Mucosa of stomach (tissue), 1 donor: ENCODE measurements around the gene AQP1.

Experiments used
- H3K27me3 ChIP-seq: one replicate; pipeline ENCODE4 v1.7.0; 2013; ENCODE audit warnings: mild to moderate bottlenecking, low read length; ENCODE audit not compliant: control insufficient read depth, insufficient read depth
- H3K36me3 ChIP-seq: one replicate; pipeline ENCODE4 v1.7.0; 2013; ENCODE audit warnings: low read length; ENCODE audit not compliant: control insufficient read depth, insufficient read depth
- H3K4me1 ChIP-seq: one replicate; pipeline ENCODE4 v1.7.0; 2013; ENCODE audit warnings: mild to moderate bottlenecking, low read length; ENCODE audit not compliant: control insufficient read depth, insufficient read depth
- H3K4me3 ChIP-seq: one replicate; pipeline ENCODE4 v1.7.0; 2013; ENCODE audit warnings: low read length
- H3K9ac ChIP-seq: one replicate; pipeline ENCODE4 v1.7.0; 2013; ENCODE audit warnings: mild to moderate bottlenecking, low read length, moderate library complexity
- H3K9me3 ChIP-seq: one replicate; pipeline ENCODE4 v1.7.0; 2013; ENCODE audit warnings: mild to moderate bottlenecking, low read length, moderate library complexity; ENCODE audit not compliant: control insufficient read depth
- donor health status: Pancreatic carcinoma.

Gene AQP1

DNA sequence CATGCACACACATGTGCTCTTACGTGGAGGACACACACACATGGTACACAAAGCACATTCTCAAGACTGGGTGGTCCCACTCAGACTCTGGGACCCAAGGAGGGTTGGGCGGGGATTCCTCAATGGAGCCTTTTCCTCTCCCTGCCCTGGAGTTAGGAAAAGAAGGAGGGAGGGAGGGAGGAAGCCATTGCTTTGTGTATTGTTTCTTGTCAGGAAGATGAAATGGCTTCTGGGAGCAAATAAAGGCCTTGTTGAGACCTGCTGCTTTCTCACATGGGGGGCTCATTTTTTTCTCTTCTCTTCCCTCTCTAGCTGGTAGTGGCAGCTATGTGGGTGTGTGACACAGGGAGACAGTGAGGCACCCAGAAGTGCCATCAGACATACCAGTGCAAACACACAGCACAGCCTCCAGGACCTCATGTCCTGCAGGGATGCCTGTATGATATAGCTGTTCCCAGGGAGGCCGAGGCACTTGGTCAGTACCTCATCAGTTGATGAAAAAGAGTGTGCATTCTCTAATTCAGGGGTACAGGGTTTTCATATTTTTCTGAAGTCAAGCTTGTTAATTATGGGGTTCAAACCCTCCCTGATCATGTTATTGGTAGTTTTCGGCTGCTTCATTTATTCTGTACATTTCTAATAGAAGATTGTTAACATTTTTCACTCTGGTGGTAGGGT, 5.7 kb downstream of the AQP1 start:
- Histone ChIP-seq H3K36me3 (no peaks in the 10 kb centered on the region), H3K27me3 (no peaks in the 10 kb centered on the region), H3K9me3 (no peaks in the 10 kb centered on the region), H3K4me3 (no peak overlapping the region), H3K9ac (no peak overlapping the region), H3K4me1 (peaks cover 20% of the 10 kb centered on the region)

- no peaks in the 10 kb centered on the region for H3K9me3 ChIP-seq
- H3K27me3 ChIP-seq, result no peaks in the 10 kb centered on the region
- H3K36me3 ChIP-seq, result no peaks in the 10 kb centered on the region
- no peak overlapping the region for H3K4me3 ChIP-seq
- peaks cover 20% of the 10 kb centered on the region for H3K4me1 ChIP-seq
- no peak overlapping the region for H3K9ac ChIP-seq
These were observed 7.0 kb downstream of the AQP1 start for GRCh38 chr7:30918676-30919075.

DNA sequence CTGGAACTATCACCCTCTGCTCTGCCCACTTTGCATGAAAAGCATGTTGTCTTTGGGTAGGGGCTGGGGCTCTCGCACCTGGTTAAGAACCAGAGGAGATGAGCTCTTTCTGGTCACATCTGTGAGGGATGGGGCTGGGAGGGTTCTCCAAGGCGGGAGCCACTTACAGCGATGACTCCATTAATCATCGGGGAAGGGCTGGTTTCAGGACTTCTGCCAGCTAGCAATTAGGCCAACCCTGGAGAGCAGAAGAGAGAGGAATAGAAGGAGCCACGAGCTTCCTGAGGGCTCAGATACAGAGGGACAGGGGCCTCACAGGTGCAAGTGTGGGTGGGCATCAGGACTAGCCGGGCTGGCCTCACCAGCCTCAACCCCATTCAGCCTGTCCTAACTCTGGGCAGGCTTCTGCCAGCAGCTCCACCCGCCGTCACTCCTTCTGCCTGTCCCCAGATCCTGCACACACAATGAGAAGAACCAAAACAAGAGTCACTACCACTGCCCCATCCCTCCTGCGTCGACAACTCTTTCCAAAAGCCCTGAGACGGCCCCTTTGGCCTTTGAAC, 8.4 kb downstream of the AQP1 start:
- Histone ChIP-seq H3K9ac (no peak overlapping the region), H3K4me1 (peaks cover 11% of the 10 kb centered on the region), H3K4me3 (no peak overlapping the region), H3K9me3 (no peaks in the 10 kb centered on the region), H3K36me3 (no peaks in the 10 kb centered on the region), H3K27me3 (no peaks in the 10 kb centered on the region)

DNA sequence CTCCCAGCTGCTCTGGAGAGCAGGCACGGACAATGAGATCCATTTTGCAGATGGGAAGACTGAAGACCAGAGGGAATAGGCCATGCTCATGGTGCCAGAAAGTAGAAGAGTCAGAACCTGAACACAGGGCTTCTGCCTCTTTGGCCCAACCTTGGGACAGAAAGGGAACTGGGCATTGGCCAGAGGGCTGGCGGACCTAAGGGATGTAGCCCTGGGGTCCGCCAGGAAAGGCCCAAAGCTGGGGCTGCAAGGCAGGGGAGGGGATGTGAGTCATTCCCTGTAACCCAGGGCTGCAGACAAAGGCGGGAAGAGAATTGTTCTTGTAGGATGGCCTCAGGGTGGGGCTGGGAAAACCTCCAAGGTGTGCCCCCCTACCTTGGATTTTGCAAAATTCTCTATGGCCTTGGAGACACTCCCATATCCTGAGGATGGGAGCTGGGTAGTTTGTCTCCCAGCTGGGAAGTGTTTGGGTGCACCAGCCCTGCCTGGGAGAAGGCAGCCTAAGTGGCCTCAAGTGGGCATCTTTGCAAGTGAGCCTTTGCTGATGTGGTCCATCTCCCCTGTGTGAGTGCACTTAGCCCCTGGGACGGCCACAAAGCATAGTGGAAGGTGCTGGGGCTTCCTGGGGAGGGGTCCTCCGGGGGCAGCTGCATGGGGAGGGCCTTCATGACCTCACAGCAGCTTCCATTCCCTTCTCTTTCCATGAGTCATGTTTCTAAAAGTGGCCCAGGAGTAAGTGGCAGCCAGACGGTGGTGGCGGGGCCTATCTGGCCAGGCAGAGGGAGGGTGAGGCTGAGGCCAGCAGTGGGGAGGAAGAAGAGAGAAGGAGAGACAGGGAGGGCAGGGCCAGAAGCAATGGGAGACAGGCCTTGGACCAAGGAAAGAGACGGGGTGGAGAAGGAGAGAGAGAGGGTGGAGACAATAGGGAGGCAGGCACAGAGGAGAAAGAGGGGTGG, 9.2 kb downstream of the AQP1 start:
- Histone ChIP-seq H3K9ac (no peak overlapping the region), H3K27me3 (no peaks in the 10 kb centered on the region), H3K4me3 (no peak overlapping the region), H3K4me1 (peaks cover 4% of the 10 kb centered on the region), H3K36me3 (no peaks in the 10 kb centered on the region), H3K9me3 (no peaks in the 10 kb centered on the region)

DNA sequence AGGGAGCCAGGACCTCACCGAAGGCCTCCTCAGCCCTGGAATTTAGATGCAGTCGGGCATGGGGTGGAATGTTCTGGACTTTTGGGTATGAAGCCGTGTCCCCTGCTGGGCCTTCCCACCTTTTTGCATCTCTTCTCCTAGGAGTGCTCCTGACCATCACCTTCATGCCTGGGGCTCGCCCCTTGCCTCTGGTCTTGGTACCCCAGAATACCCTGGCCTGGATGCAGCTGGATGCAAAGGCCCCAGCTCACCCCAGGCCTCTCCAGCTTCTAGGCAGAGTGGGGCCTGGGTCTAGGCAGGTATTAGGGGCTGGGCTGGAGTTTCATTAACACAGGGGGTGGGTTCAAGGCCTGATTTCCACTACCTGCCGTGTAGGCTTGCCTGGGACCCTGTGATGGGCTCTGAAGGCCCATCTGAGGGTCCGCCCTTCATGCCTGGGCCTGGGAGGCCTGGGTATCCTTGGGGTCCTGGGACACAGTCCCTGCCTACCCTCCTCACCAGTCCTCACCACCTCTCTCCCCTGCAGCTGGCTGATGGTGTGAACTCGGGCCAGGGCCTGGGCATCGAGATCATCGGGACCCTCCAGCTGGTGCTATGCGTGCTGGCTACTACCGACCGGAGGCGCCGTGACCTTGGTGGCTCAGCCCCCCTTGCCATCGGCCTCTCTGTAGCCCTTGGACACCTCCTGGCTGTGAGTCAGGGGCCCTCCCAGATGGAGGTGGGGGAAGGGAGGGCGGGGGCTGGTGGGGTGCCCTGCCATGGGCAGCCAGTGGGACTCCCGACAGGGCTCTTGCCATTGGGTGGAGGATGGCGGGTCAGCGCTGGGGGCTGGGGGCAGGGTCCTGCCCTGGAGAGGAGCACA, 10.1 kb downstream of the AQP1 start:
- Histone ChIP-seq H3K9ac (no peak overlapping the region), H3K4me3 (no peak overlapping the region), H3K4me1 (peaks cover 4% of the 10 kb centered on the region), H3K36me3 (no peaks in the 10 kb centered on the region), H3K9me3 (no peaks in the 10 kb centered on the region), H3K27me3 (no peaks in the 10 kb centered on the region)

- Histone ChIP-seq H3K4me1 (peaks cover 4% of the 10 kb centered on the region), H3K36me3 (no peaks in the 10 kb centered on the region), H3K27me3 (no peaks in the 10 kb centered on the region), H3K4me3 (no peak overlapping the region), H3K9me3 (peaks cover 4% of the 10 kb centered on the region), H3K9ac (no peak overlapping the region)
These were observed 10.9 kb downstream of the AQP1 start for GRCh38 chr7:30922596-30922995.

DNA sequence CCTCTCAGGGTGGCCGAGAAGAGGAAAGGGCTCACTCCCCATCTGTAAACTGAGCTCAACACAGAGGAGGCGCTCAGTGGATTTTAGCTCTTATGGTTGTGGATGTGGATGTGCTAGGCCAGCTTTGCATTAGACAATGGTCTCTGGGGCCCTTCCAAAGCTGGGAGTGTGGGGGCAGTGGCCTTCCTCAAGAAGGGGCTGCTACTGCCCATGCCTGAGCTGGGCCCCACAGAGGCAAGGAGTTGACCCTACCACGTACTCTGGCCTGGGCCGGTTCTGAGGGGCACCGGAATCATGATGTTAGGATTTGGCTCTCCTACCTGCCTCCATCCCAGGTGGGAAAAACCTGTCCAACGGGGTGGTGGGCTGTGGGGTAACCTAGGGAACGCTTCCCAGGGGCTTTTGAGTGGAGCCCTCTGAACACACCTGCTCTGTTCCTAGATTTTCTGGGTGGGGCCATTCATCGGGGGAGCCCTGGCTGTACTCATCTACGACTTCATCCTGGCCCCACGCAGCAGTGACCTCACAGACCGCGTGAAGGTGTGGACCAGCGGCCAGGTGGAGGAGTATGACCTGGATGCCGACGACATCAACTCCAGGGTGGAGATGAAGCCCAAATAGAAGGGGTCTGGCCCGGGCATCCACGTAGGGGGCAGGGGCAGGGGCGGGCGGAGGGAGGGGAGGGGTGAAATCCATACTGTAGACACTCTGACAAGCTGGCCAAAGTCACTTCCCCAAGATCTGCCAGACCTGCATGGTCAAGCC, 11.5 kb downstream of the AQP1 start:
- Histone ChIP-seq H3K27me3 (no peaks in the 10 kb centered on the region), H3K9me3 (peaks cover 4% of the 10 kb centered on the region), H3K4me1 (peaks cover 4% of the 10 kb centered on the region), H3K4me3 (no peak overlapping the region), H3K36me3 (no peaks in the 10 kb centered on the region), H3K9ac (no peak overlapping the region)

DNA sequence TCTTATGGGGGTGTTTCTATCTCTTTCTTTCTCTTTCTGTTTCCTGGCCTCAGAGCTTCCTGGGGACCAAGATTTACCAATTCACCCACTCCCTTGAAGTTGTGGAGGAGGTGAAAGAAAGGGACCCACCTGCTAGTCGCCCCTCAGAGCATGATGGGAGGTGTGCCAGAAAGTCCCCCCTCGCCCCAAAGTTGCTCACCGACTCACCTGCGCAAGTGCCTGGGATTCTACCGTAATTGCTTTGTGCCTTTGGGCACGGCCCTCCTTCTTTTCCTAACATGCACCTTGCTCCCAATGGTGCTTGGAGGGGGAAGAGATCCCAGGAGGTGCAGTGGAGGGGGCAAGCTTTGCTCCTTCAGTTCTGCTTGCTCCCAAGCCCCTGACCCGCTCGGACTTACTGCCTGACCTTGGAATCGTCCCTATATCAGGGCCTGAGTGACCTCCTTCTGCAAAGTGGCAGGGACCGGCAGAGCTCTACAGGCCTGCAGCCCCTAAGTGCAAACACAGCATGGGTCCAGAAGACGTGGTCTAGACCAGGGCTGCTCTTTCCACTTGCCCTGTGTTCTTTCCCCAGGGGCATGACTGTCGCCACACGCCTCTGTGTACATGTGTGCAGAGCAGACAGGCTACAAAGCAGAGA, 12.2 kb downstream of the AQP1 start:
- H3K36me3 ChIP-seq, result no peaks in the 10 kb centered on the region
- H3K4me1 ChIP-seq, result peaks cover 4% of the 10 kb centered on the region
- H3K9ac ChIP-seq, result no peak overlapping the region
- H3K9me3 ChIP-seq, result peaks cover 4% of the 10 kb centered on the region
- no peak overlapping the region for H3K4me3 ChIP-seq
- H3K27me3 ChIP-seq, result no peaks in the 10 kb centered on the region

DNA sequence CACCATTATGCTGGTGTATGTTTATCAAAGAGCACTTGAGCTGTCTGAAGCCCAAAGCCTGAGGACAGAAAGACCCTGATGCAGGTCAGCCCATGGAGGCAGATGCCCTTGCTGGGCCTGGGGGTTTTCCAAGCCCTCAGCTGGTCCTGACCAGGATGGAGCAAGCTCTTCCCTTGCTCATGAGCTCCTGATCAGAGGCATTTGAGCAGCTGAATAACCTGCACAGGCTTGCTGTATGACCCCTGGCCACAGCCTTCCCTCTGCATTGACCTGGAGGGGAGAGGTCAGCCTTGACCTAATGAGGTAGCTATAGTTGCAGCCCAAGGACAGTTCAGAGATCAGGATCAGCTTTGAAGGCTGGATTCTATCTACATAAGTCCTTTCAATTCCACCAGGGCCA, 13.0 kb downstream of the AQP1 start:
- no peaks in the 10 kb centered on the region for H3K36me3 ChIP-seq

DNA sequence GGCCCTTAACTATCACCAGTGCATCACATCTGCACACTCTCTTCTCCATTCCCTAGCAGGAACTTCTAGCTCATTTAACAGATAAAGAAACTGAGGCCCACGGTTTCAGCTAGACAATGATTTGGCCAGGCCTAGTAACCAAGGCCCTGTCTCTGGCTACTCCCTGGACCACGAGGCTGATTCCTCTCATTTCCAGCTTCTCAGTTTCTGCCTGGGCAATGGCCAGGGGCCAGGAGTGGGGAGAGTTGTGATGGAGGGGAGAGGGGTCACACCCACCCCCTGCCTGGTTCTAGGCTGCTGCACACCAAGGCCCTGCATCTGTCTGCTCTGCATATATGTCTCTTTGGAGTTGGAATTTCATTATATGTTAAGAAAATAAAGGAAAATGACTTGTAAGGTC, 13.5 kb downstream of the AQP1 start:
- Histone ChIP-seq H3K9ac (no peak overlapping the region), H3K4me3 (no peak overlapping the region), H3K4me1 (peaks cover 4% of the 10 kb centered on the region), H3K9me3 (peaks cover 4% of the 10 kb centered on the region), H3K27me3 (no peaks in the 10 kb centered on the region), H3K36me3 (no peaks in the 10 kb centered on the region)

More for the DNA sequence above, 13.0 kb downstream of the AQP1 start:
- Histone ChIP-seq H3K9me3 (peaks cover 4% of the 10 kb centered on the region), H3K4me3 (no peak overlapping the region), H3K4me1 (peaks cover 4% of the 10 kb centered on the region), H3K27me3 (no peaks in the 10 kb centered on the region), H3K9ac (no peak overlapping the region)

GRCh38 chr7:30925913-30926312, 14.3 kb downstream of the AQP1 start:
- Histone ChIP-seq H3K9ac (no peak overlapping the region), H3K9me3 (peaks cover 4% of the 10 kb centered on the region), H3K4me3 (no peak overlapping the region), H3K27me3 (no peaks in the 10 kb centered on the region), H3K4me1 (peaks cover 4% of the 10 kb centered on the region), H3K36me3 (no peaks in the 10 kb centered on the region)
